MM.1S (cell line): ENCODE results near the gene ZNF697.

Experiments used
- EZH2 ChIP-seq: fragments of 300-600 bp; sonication (generic); optimal IDR thresholded peaks from 2 replicates; pipeline ENCODE3; 2017; ENCODE audit warnings: low read depth, mild to moderate bottlenecking, antibody characterized with exemption, low read length, mixed read lengths
- TF ChIP-seq, protein P1 (sequence below): fragments of 300-600 bp; sonication (generic); IDR thresholded peaks from 2 replicates; pipeline ENCODE4 v1.5.1; 2016; ENCODE audit warnings: antibody characterized with exemption, low read length, mixed read lengths

DNA sequence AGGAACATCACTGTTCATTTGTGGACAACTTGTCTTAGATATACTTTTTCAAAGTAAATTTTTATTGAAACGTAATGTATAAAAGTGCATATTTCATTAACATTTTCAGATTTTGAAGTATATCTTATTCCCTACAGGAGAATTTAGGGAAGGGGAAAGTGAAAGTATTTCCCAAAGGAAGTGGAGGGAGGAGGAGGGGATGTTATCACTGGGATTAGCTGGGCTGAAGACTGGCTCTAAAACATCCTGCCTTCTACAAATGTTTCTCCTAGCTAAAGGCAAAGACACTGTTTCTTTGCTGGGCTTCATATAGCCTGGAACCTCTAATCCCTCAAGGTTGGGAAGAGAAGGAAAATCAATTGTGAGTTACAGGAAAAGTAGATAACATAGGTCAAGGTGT lies 7.1 kb upstream of the ZNF697 start:
- TF ChIP-seq, protein P1, sequence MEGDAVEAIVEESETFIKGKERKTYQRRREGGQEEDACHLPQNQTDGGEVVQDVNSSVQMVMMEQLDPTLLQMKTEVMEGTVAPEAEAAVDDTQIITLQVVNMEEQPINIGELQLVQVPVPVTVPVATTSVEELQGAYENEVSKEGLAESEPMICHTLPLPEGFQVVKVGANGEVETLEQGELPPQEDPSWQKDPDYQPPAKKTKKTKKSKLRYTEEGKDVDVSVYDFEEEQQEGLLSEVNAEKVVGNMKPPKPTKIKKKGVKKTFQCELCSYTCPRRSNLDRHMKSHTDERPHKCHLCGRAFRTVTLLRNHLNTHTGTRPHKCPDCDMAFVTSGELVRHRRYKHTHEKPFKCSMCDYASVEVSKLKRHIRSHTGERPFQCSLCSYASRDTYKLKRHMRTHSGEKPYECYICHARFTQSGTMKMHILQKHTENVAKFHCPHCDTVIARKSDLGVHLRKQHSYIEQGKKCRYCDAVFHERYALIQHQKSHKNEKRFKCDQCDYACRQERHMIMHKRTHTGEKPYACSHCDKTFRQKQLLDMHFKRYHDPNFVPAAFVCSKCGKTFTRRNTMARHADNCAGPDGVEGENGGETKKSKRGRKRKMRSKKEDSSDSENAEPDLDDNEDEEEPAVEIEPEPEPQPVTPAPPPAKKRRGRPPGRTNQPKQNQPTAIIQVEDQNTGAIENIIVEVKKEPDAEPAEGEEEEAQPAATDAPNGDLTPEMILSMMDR = no peak
- no peak for TF ChIP-seq EZH2
